Kidney epithelial cell (primary cell): Measurements from ENCODE around the gene MCC. TPM values are rescaled to one million over a fixed set of nuclear protein-coding genes. Genes with fewer than 3 reads are reported as not detected.

Experiments used
- DNase-seq: peaks from one replicate; pipeline ENCODE4 v3.0.0-alpha.2; 2010; ENCODE audit warnings: low read depth
- H3K27me3 ChIP-seq: 2 replicates; pipeline ENCODE4 v1.6.0; 2011; ENCODE audit warnings: low read length; ENCODE audit not compliant: control insufficient read depth, insufficient read depth
- H3K36me3 ChIP-seq: 2 replicates; pipeline ENCODE4 v1.5.1; 2011; ENCODE audit warnings: low read length; ENCODE audit not compliant: control insufficient read depth, insufficient read depth
- H3K4me3 ChIP-seq: 2 replicates; pipeline ENCODE4 v1.5.1; 2011; ENCODE audit warnings: low read depth, mild to moderate bottlenecking, control low read depth, low read length
- CTCF ChIP-seq: IDR thresholded peaks from 2 replicates; pipeline ENCODE4 v1.5.1; 2011; ENCODE audit warnings: mild to moderate bottlenecking, moderate library complexity, low read length, control low read depth, inconsistent platforms; ENCODE audit not compliant: insufficient read depth, poor library complexity, severe bottlenecking
- total RNA-seq: library from RNA; depleted of rRNA; stranded (reverse); fragments of >200 nt; gene quantifications from 2 replicates; pipeline ENCODE4 v1.2.3, GENCODE V29; 2015

MCC gene
- total RNA-seq, 1 donor from 2014 or later, result 16.7 TPM

DNA sequence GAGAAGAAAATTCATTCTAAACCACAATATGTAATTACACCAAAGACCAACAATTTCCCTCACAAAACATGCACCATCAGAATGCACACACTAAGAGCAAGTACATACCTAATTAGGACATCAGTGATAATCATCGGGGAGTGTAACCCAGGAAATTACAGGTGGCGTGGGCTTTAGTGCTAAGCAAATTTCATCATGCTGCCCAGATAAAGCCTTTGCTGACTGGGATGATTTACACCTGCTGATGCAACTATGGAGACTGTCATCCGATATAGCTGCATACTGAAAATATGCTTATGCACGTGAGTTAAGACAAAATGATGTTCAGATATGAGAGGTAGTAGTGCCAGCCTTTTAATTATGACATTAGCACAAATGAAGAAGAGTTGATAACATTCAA is 388.4 kb downstream of the MCC start:
- no peak overlapping the region for H3K4me3 ChIP-seq
- no peaks in the 10 kb centered on the region for H3K27me3 ChIP-seq
- no peak for DNase-seq
- TF ChIP-seq CTCF, result no peak
- H3K36me3 ChIP-seq, result no peaks in the 10 kb centered on the region

GRCh38 chr5:113098378-113098777 is 389.9 kb downstream of the MCC start:
- Histone ChIP-seq H3K4me3 (no peak overlapping the region), H3K36me3 (no peaks in the 10 kb centered on the region), H3K27me3 (no peaks in the 10 kb centered on the region)
- no peak for TF ChIP-seq CTCF
- no peak for DNase-seq

DNA sequence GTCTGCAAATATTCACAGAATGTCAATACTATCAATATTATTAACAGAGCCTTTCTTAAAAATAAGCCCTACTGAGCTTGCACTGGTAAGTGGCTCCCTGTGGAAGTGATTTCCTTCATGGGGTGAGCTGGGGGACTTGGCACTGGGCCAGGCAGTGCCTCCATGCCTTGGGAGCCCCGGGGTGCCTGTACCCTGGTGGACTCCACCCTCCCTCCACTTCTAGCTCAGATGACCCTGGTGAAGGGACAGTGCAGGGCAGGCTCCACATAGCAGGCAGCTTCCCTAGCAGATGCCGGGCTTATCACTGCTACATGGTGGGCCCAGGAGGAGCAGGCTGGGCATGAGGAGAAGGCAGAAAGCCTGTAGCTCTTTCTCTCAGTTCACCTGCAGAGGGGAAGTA is 392.4 kb downstream of the MCC start:
- Histone ChIP-seq H3K27me3 (no peaks in the 10 kb centered on the region), H3K36me3 (no peaks in the 10 kb centered on the region), H3K4me3 (no peak overlapping the region)
- DNase-seq, result no peak
- no peak for TF ChIP-seq CTCF

DNA sequence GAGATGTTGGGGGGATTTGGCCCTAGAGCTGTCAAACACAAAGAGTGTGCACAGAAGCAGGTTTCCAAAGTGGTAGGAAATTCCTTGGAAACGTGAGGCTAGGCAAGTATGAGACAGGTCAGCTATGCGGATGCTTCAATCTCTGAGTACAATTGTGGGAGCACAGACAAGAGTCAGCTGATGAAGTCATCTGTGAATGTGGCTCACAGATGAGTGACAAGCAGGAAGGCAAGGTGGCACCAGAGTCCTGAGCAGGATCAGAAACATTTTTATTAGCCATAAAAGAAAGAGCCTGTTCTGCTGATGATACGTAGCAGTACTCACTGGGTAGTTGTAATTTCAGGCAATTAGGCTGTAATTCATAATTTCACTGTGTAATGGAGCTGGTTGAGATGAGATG is 394.7 kb downstream of the MCC start:
- no peak overlapping the region for H3K4me3 ChIP-seq
- no peak for TF ChIP-seq CTCF
- DNase-seq, result no peak
- H3K27me3 ChIP-seq, result no peaks in the 10 kb centered on the region
- H3K36me3 ChIP-seq, result no peaks in the 10 kb centered on the region

DNA sequence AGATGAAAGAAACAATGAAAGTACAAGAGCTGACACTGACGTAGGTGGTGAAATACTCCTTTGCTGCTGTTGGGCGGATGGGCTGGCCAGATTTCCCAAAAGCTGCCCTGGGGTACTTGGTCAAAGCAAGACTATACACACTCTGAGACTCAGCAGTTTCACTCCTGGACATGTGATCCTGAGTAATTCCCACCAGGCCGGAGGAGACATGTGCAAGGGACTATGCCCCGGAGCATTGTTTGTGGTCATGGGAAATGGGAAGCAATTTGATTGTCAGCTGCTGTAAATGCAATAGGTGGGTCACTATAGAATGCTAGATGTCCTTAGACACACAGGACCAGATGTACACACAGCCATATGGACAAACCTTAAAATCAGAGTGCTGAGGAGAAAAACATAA is 395.6 kb downstream of the MCC start:
- Histone ChIP-seq H3K36me3 (no peaks in the 10 kb centered on the region), H3K27me3 (no peaks in the 10 kb centered on the region), H3K4me3 (no peak overlapping the region)
- TF ChIP-seq CTCF, result no peak
- no peak for DNase-seq

DNA sequence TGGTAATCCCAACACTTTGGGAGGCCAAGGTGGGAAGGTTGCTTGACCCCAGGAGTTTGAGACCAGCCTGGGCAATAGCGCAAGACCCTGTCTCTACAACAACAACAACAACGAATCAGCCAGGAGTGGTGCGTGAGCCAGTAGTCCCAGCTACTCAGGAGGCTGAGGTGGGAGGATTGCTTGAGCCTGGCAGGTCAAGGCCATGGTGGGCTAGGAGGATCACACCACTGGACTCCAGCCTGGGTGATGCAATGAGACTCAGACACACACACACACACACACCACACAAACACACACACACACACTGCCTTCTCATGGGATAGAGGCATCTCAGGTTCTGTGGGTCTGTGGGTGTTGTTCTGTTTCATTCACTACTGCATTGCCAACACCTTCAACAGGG is 396.6 kb downstream of the MCC start:
- TF ChIP-seq CTCF, result no peak
- Histone ChIP-seq H3K27me3 (no peaks in the 10 kb centered on the region), H3K36me3 (no peaks in the 10 kb centered on the region), H3K4me3 (no peak overlapping the region)
- DNase-seq, result no peak
